COLO668 (cell line): ENCODE measurements around the gene PCDHGB4.
"Not testable (repeated sequence)": the region's sequence is repeated elsewhere in the genome, so short reads cannot be mapped to it uniquely, and the experiment has no call there.

ENCODE experiments used
- DNase-seq: peaks from one replicate; lab custom pipeline; 2025; ENCODE audit not compliant: unreplicated experiment; lab: John Stamatoyannopoulos, UW

The PCDHGB4 gene

DNA sequence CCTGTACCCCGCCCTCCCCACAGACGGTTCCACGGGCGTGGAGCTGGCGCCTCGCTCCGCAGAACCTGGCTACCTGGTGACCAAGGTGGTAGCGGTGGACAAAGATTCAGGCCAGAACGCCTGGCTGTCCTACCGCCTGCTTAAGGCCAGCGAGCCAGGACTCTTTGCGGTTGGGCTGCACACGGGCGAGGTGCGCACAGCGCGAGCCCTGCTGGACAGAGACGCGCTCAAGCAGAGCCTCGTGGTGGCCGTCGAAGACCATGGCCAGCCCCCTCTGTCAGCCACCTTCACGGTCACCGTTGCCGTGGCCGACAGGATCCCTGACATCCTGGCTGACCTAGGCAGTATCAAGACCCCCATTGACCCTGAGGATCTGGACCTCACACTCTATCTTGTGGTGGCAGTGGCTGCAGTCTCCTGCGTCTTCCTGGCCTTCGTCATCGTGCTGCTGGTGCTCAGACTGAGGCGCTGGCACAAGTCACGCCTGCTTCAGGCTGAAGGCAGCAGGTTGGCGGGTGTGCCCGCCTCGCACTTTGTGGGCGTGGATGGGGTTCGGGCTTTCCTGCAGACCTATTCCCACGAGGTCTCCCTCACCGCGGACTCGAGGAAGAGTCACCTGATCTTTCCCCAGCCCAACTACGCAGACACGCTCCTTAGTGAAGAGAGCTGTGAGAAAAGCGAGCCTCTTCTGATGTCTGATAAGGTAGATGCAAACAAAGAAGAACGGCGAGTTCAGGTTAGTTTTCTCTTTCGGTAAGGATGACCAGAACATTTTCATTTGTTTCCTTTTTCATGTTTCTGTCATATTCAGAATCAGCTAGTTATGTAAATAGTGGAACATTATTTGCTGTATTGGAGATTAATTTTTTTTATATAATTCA lies 21.2 kb upstream of the PCDHGB4 start:
- DNase-seq, result no peak

DNA sequence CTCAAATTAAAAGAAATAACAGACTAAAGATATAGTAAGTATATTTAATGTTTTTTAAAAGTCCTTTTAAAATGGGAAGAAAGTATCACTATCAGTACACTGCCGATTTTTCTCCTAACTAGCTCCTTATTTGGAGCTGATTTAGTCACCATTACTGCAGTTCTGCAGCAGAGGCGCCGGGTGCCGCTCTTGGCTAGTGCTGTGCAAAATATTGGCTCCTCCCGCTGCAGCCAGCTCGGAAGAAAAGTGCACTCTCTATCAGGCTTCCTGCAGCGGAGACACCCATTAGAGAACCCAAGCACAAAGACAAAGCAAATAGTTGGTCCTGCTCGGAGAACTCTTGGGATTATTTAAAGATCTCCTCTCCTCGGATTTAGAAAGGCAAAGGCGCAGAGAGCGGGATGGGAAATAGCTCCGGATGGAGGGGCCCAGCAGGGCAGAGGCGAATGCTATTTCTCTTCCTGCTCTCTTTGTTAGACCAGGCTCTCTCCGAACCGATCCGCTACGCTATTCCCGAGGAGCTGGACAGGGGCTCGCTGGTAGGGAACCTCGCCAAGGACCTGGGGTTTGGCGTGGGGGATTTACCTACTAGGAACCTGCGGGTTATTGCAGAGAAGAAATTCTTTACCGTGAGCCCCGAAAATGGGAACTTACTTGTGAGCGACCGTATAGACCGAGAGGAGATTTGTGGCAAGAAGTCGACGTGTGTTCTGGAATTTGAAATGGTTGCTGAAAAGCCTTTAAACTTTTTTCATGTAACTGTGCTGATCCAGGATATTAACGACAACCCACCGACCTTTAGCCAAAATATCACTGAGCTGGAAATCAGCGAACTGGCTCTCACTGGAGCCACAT lies 17.3 kb upstream of the PCDHGB4 start, which contains the start of gene PCDHGB3:
TSS of gene PCDHGB3 (plus strand) at position 249 of the 855 bp plus-strand sequence. CDS start at position 402, 153 bp downstream.
- DNase-seq, result no peak

DNA sequence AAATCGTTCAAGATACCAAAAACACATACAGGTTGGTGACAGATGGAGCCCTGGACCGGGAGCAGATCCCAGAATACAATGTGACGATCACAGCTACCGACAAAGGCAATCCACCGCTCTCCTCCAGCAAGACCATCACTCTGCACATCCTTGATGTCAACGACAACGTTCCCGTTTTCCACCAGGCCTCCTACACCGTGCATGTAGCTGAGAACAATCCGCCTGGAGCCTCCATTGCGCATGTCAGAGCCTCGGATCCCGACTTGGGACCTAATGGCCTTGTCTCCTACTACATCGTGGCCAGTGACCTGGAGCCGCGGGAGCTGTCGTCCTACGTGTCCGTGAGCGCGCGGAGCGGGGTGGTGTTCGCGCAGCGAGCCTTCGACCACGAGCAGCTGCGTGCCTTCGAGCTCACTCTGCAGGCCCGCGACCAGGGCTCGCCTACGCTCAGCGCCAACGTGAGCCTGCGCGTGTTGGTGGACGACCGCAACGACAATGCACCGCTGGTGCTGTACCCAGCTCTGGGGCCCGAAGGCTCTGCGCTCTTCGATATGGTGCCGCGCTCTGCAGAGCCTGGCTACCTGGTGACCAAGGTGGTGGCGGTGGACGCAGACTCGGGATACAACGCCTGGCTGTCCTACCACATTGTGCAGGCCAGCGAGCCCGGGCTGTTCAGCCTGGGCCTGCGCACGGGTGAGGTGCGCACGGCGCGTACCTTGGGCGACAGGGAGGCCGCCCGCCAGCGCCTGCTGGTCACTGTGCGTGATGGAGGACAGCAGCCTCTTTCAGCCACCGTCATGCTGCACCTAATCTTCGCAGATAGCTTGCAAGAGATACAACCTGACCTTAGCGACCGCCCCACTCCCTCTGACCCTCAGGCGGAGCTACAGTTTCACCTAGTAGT lies 15.7 kb upstream of the PCDHGB4 start:
- no peak for DNase-seq

DNA sequence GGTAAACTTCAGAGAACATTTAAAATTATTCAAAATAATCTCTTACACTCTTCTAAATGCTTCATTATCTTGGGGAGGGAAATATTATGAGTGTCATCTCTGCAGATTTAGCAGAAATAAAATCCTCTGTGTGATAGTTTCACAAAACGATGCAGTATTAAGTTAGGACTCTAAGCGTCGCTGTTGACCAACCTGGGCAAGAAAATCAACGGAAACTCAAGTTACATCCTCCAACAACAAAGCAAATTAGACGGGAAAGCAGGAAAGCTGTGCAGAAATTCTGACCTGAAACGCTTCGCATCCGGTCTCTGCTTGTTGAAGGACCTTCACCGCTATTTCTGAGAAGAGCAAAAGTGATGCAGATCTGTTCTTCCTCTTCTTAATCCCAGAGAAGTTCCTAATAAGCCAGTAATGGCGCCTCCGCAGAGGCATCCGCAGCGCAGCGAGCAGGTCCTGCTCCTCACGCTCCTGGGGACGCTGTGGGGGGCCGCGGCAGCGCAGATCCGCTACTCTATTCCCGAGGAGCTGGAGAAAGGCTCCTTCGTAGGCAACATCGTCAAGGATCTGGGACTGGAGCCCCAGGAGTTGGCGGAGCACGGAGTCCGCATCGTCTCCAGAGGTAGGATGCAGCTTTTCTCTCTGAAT lies 13.7 kb upstream of the PCDHGB4 start, which contains the start of gene PCDHGA6:
TSS of gene PCDHGA6 (plus strand) at position 219 of the 645 bp plus-strand sequence. CDS start at position 412, 193 bp downstream.
- DNase-seq, result no peak

DNA sequence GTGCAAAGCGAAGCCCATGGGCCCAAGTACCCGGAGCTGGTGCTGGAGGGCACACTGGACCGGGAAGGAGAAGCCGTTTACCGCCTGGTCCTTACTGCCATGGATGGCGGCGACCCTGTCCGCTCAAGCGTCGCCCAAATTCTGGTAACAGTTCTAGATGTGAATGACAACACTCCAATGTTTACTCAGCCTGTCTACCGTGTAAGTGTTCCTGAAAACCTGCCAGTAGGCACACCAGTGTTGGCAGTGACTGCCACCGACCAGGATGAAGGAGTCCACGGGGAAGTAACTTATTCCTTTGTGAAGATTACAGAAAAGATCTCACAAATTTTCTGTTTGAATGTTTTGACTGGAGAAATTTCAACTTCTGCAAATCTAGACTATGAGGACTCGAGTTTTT lies 12.9 kb upstream of the PCDHGB4 start:
- DNase-seq, result no peak

DNA sequence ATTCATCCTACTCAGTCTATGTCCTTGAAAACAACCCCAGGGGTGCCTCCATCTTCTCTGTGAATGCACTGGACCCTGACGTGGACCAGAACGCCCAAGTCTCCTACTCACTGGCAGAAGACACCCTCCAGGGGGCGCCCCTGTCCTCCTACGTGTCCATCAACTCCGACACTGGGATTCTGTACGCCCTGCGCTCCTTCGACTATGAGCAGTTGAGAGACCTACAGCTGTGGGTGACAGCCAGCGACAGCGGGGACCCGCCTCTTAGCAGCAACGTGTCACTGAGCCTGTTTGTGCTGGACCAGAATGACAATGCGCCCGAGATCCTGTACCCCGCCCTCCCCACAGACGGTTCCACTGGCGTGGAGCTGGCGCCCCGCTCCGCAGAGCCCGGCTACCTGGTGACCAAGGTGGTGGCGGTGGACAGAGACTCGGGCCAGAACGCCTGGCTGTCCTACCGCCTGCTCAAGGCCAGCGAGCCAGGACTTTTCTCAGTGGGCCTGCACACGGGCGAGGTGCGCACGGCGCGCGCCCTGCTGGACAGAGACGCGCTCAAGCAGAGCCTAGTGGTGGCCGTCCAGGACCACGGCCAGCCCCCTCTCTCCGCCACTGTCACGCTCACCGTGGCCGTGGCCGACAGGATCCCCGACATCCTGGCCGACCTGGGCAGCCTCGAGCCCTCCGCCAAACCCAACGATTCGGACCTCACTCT lies 11.9 kb upstream of the PCDHGB4 start:
- not testable (repeated sequence) for DNase-seq

DNA sequence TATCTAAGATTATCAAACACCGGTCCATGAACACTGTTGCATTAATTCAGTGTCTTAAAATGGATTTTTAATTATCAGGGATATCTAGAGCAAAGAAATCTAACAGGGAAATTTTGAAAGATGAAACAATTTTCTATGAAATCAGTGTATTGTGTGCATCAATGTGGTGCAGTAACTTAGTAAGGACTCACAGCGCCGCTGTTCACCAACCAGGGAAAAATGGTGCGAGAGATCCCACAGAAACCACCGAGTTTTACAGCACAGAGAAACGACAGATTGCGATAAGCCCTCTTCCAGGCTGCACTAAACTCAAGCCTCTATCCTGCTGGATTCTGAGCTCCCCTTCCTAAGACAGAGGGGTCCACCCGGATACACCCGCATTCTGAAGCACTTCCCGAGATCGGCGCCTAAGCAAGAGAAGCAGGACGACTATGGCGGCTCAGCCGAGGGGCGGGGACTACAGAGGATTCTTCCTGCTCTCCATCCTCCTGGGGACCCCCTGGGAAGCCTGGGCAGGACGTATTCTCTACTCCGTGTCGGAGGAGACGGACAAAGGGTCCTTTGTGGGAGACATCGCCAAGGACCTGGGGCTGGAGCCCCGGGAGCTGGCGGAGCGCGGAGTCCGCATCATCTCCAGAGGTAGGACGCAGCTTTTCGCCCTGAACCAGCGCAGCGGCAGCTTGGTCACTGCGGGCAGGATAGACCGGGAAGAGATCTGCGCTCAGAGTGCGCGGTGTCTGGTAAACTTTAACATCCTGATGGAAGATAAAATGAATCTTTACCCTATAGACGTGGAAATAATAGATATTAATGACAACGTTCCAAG lies 4.8 kb upstream of the PCDHGB4 start, which contains the start of gene PCDHGA7:
TSS of gene PCDHGA7 (plus strand) at position 274 of the 826 bp plus-strand sequence. CDS start at position 432, 158 bp downstream.
- DNase-seq, result no peak

DNA sequence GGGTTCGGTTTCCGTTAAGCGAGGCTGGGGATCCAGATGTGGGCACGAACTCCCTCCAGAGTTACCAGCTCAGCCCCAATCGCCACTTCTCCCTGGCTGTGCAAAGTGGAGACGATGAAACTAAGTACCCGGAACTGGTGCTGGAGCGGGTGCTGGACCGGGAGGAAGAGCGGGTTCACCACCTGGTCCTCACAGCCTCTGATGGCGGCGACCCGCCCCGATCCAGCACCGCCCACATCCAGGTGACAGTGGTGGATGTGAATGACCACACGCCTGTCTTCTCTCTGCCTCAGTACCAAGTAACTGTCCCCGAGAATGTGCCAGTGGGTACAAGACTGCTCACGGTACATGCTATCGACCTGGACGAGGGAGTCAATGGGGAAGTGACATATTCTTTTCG lies 4.2 kb upstream of the PCDHGB4 start:
- no peak for DNase-seq

DNA sequence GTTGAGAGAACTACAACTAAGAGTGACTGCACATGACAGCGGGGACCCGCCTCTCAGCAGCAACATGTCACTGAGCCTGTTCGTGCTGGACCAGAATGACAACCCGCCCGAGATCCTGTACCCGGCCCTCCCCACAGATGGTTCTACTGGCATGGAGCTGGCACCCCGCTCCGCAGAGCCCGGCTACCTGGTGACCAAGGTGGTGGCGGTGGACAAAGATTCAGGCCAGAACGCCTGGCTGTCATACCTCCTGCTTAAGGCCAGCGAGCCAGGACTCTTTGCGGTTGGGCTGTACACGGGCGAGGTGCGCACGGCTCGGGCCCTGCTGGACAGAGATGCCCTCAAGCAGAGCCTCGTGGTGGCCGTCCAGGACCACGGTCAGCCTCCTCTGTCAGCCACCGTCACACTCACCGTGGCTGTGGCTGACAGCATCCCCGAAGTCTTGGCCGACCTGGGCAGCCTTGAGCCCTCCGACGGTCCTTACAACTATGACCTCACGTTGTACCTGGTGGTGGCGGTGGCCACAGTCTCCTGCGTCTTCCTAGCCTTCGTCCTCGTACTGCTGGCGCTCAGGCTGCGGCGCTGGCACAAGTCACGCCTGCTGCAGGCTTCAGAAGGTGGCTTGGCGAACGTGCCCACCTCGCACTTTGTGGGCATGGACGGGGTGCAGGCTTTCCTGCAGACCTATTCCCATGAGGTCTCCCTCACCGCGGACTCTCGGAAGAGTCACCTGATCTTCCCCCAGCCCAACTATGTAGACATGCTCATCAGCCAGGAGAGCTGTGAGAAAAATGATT lies 2.8 kb upstream of the PCDHGB4 start:
- no peak for DNase-seq

DNA sequence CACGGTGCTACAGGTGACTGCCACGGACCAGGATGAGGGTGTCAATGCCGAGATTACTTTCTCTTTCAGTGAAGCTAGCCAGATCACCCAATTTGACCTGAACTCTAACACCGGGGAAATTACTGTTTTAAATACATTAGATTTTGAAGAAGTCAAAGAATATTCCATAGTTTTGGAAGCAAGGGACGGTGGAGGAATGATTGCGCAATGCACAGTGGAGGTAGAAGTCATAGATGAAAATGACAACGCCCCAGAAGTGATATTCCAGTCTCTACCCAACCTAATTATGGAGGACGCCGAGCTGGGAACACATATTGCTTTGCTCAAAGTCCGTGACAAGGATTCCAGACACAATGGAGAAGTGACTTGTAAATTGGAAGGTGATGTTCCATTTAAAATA lies 1.2 kb downstream of the PCDHGB4 start:
- DNase-seq, result no peak

DNA sequence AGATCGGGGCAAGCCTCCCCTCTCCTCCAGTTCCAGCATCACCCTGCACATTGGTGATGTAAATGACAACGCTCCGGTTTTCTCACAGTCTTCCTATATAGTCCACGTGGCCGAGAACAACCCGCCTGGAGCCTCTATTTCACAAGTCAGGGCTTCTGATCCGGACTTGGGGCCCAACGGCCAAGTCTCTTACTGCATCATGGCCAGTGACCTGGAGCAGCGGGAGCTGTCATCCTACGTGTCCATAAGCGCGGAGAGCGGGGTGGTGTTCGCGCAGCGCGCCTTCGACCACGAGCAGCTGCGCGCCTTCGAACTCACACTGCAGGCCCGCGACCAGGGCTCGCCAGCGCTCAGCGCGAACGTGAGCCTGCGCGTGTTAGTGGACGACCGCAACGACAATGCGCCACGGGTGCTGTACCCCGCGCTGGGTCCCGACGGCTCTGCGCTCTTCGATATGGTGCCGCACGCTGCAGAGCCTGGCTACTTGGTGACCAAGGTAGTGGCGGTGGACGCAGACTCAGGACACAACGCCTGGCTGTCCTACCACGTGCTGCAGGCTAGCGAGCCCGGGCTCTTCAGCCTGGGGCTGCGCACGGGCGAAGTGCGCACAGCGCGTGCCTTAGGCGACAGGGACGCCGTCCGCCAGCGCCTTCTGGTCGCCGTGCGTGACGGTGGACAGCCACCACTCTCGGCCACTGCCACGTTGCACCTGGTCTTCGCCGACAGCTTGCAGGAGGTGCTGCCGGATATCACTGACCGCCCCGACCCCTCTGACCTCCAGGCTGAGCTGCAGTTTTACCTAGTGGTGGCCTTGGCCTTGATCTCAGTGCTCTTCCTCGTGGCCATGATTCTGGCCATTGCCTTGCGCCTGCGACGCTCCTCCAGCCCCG lies 1.9 kb downstream of the PCDHGB4 start:
- no peak for DNase-seq

DNA sequence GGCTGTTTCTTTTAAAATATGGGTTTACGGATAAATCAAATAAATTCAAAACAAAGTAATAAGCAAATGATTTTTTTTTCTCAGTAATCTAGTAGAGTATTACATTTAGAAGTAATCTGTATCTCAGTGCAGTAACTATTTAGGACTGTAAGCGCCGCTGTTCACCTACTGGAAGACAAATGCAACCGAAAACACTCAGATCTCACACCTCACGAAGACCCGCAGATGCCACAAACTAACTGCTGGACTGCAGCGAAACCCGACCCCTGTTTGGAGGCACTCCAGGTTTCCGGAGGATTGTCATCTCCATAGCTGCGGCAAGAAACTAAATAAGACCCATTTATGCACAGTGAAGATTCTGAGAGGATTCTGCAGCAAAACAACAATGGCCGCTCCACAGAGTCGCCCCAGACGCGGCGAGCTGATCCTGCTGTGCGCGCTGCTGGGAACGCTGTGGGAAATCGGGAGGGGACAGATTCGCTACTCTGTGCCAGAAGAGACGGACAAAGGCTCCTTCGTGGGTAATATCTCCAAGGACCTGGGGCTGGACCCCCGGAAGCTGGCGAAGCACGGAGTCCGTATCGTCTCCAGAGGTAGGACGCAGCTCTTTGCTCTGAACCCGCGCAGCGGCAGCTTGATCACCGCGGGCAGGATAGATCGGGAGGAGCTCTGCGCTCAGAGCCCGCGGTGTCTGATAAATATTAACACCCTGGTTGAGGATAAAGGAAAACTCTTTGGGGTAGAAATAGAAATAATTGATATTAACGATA lies 5.1 kb downstream of the PCDHGB4 start, which contains the start of gene PCDHGA8:
TSS of gene PCDHGA8 (plus strand) at position 205 of the 770 bp plus-strand sequence. CDS start at position 386, 181 bp downstream.
- DNase-seq, result no peak

DNA sequence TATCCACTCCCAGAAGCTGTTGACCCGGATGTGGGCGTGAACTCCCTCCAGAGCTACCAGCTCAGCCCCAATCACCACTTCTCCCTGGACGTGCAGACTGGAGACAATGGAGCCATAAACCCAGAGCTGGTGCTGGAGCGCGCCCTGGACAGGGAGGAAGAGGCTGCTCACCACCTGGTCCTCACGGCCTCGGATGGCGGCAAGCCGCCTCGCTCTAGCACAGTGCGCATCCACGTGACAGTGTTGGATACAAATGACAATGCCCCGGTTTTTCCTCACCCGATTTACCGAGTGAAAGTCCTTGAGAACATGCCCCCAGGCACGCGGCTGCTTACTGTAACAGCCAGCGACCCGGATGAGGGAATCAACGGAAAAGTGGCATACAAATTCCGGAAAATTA lies 5.8 kb downstream of the PCDHGB4 start:
- DNase-seq, result no peak

DNA sequence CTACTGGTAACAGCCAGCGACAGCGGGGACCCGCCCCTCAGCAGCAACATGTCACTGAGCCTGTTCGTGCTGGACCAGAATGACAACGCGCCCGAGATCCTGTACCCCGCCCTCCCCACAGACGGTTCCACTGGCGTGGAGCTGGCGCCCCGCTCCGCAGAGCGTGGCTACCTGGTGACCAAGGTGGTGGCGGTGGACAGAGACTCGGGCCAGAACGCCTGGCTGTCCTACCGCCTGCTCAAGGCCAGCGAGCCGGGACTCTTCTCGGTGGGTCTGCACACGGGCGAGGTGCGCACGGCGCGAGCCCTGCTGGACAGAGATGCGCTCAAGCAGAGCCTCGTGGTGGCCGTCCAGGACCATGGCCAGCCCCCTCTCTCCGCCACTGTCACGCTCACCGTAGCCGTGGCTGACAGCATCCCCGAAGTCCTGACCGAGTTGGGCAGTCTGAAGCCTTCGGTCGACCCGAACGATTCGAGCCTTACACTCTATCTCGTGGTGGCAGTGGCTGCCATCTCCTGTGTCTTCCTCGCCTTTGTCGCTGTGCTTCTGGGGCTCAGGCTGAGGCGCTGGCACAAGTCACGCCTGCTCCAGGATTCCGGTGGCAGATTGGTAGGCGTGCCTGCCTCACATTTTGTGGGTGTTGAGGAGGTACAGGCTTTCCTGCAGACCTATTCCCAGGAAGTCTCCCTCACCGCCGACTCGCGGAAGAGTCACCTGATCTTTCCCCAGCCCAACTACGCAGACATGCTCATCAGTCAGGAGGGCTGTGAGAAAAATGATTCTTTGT lies 7.1 kb downstream of the PCDHGB4 start:
- DNase-seq, result not testable (repeated sequence)
